NOMO-1 treated with DMSO at 0.1 percent for 48 hours (cell line): ENCODE measurements around the gene DENND5B.
A peak's percentile ranks its signal among the peaks of the same experiment; 100 is the strongest.
"Not testable (repeated sequence)": the region's sequence is repeated elsewhere in the genome, so short reads cannot be mapped to it uniquely, and the experiment has no call there.

Experiments
- DNase-seq: peaks from one replicate; lab custom pipeline; 2025; ENCODE audit not compliant: unreplicated experiment; lab: John Stamatoyannopoulos, UW

DENND5B gene

DNA sequence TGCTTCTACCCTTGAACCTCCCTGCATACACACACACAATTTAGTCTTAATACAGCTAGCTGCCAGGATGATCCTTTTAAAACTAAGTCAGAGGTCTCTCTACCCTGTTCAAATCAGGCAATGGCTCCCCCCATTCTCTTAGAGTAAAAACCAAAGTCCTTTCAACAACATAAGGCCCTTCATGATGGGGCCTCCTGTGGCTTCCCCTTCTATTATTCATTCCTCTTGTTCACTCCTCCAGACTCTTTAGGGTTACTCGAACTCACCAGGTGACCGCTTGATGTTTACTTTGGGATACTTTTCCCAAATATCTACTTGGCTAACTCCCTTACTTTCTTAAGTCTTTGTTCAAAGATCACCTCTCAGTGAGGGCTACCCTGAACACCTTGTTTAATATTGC lies 30.4 kb downstream of the DENND5B start:
- DNase-seq, result no peak

GRCh38 chr12:31558521-31558920 lies 32.4 kb downstream of the DENND5B start:
- no peak for DNase-seq

GRCh38 chr12:31557707-31558106 lies 33.2 kb downstream of the DENND5B start:
- DNase-seq, result no peak

DNA sequence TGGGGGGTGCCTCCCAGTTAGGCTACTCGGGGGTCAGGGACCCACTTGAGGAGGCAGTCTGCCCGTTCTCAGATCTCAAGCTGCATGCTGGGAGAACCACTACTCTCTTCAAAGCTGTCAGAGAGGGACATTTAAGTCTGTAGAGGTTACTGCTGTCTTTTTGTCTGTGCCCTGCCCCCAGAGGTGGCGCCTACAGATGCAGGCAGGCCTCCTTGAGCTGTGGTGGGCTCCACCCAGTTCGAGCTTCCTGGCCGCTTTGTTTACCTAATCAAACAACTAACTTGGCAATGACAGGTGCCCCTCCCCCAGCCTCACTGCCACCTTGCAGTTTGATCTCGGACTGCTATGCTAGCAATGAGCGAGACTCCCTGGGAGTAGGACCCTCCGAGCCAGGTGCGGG lies 35.5 kb downstream of the DENND5B start:
- not testable (repeated sequence) for DNase-seq

- not testable (repeated sequence) for DNase-seq
Measured at GRCh38 chr12:31550590-31550989, 40.3 kb downstream of the DENND5B start.

GRCh38 chr12:31536672-31537071 lies 54.3 kb downstream of the DENND5B start:
- DNase-seq, result no peak

- no peak for DNase-seq
Measured at GRCh38 chr12:31533470-31533869, 57.5 kb downstream of the DENND5B start.

GRCh38 chr12:31531893-31532292 lies 59.0 kb downstream of the DENND5B start:
- DNase-seq, result no peak

- no peak for DNase-seq
Measured at GRCh38 chr12:31528095-31528494, 62.8 kb downstream of the DENND5B start.

GRCh38 chr12:31527083-31527482 lies 63.9 kb downstream of the DENND5B start:
- no peak for DNase-seq

- no peak for DNase-seq
Measured at GRCh38 chr12:31526158-31526546, 64.8 kb downstream of the DENND5B start.

- DNase-seq, result peak; percentile 21
Measured at GRCh38 chr12:31525496-31526157, 65.3 kb downstream of the DENND5B start.

GRCh38 chr12:31524791-31525495 lies 66.0 kb downstream of the DENND5B start:
- DNase-seq, result no peak

DNA sequence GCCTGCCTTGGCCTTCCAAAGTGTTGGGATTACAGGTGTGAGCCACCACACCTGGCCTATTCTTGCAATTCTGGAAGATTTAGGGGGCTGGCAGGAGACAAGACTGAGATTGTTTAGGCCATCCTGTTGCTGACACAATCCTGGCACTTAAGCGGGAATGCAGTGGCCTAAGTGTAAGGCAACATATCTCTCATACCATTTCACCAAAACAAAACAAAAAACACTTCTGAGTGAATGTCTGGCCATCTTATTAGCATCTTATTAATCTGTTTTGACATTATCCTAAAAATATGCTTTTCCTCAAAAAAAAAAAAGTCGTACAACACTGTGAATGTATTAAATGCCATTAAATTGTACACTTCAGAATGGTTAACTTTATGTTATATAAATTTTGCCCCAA lies 67.6 kb downstream of the DENND5B start:
- DNase-seq, result no peak

- no peak for DNase-seq
Measured at GRCh38 chr12:31522607-31523006, 68.3 kb downstream of the DENND5B start.

DNA sequence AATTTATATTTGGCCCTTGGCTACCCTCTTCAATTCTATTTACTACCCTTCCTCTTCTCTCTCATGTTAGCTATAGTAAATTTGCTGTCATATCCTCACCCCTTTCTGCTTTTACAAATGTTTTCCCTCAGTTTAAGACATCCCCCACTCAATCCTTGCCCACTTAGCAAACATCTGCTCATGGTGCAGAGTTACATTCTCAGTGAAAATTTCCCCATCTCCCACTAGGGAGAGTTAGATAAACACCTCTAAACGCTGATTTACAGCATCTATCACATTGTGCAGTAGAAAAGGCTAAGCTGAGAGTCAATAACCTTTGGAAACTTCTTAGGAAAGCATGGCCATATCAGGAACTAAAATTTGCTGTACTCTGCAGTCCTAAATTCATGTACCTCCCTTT lies 69.0 kb downstream of the DENND5B start:
- DNase-seq, result no peak

GRCh38 chr12:31519511-31519910 lies 71.4 kb downstream of the DENND5B start:
- no peak for DNase-seq

DNA sequence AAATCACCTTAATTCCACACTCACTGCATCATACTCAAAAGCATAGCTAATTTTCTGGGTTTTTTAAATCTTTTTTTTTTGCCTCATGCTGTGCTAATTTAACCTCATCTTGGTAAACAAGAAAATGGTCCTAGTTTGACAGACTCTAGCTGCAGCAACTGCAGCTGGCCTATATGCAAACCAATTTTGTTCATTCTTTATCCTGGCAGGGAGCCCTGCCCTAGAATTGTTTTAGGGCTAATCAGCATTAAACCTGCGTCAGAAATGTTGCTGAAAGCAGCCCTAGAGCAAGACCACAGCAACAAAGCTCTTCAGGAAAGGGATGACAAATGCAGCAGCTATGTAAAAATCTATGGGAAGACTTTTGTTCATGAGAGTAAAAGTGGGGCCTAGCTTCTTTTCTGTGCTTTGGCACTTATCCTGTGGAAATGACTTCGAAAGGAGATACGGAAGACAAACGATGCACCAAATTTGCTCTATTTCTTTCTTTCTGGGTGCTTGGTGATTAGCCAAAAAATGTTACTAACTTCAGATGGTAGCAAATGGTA lies 72.2 kb downstream of the DENND5B start:
- no peak for DNase-seq

GRCh38 chr12:31517994-31518393 lies 72.9 kb downstream of the DENND5B start:
- no peak for DNase-seq

DNA sequence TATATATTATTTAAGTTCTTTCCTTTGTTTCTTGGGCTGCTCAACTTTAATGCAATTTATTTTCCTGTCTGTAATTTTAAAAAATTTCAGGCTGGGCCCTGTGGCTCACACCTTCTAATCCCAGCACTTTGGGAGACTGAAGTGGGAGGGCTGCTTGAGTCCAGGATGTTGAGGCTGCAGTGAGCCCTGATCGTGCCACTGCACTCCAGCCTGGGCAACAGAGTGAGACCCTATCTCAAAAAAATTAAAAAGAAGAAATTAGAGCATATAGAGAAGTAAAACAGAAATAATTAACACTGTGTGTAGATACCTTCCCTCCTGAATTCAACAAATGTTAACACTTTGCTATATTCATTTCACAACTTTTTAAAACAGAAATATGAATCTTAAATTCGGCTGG lies 74.2 kb downstream of the DENND5B start:
- DNase-seq, result no peak

DNA sequence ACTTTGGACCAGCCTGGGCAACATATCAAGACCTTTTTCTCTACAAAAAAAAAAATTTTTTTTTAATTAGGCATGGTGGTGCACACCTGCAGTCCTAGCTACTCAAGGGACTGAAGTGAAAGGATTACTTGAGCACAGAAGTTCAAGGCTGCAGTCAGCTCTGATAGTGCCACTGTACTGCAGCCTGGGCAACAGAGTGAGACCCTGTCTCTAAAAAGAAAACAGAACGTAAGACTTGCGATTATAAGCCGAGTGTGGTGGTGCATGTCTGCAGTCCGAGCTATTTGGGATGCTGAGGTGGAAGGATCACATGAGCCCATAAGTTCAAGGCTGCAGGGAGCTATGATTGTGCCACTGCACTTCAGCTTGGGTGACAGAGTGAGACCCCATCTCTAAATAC lies 76.0 kb downstream of the DENND5B start:
- DNase-seq, result no peak

DNA sequence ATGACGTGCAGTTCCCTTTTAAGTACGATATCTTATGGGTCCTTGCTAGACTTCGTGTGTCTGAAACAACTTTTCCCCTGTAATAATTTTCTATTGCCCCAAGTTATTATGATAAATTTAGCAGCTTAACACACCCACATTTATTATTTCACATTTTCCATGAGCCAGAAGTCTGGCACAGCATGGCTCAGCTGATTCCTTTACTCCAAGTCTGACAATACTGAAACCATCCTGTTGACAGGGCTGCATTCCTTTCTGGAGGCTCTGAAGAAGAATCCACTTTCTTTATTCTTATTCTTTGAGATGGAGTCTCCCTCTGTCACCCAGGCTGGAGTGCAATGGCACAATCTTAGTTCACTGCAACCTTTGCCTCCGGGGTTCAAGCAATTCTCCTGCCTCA lies 80.9 kb downstream of the DENND5B start:
- DNase-seq, result no peak
